ENCODE results near the gene C2orf49. TPM values are rescaled to one million over a fixed set of nuclear protein-coding genes. Genes with fewer than 3 reads are reported as not detected.

Gene C2orf49
- total and polyA plus RNA-seq, 2 donors (not counting 3 experiments of a cell fraction or from before 2014, with no cell fraction given) = 4.6 to 15.0 TPM

- H3K27ac ChIP-seq (ENCODE audit: insufficient read depth, low read depth, low read length) = peak overlapping the region; percentile 1
- BruUV-seq (replicated peaks) = no TSS peak
- no peak overlapping the region for H3K4me2 ChIP-seq (ENCODE audit: insufficient read depth, low read length)
- no peaks in the 10 kb centered on the region for H3K27me3 ChIP-seq (ENCODE audit: control insufficient read depth in 2 of 2, insufficient read depth in 2 of 2, low read length in 2 of 2)
- no peak overlapping the region for H3K9ac ChIP-seq (replicated peaks; ENCODE audit: extremely low read depth, insufficient read depth, low read length)
- H3K4me1 ChIP-seq (ENCODE audit: control insufficient read depth, extremely low read depth, insufficient read depth, low read length) = peaks cover 62% of the 10 kb centered on the region
- peak; percentile 23 for TF ChIP-seq POLR2A (IDR thresholded peaks at IDR 0.05; ENCODE audit: low read depth, low read length)
- no peak for TF ChIP-seq FOS (IDR thresholded peaks at IDR 0.05; ENCODE audit: borderline replicate concordance, insufficient read depth, low read length)
- H3K79me2 ChIP-seq (ENCODE audit: control insufficient read depth, insufficient read depth, low read length) = peaks cover 90% of the 10 kb centered on the region
- FAIRE-seq (no peak), DNase-seq (ENCODE audit: low read depth, low spot score) (no peak)
- no peak overlapping the region for H3K4me3 ChIP-seq (replicated peaks in 1 of 3; ENCODE audit: insufficient read depth in 1 of 3, low read depth in 1 of 3, low read length in 3 of 3)
- no peaks in the 10 kb centered on the region for H4K20me1 ChIP-seq (replicated peaks; ENCODE audit: control insufficient read depth, extremely low read depth, insufficient read depth, low read length)
- H3K9me1 ChIP-seq (replicated peaks; ENCODE audit: control insufficient read depth, extremely low read depth, insufficient read depth, low read length) = no peaks in the 10 kb centered on the region
- H3K9me3 ChIP-seq (replicated peaks; ENCODE audit: control insufficient read depth, insufficient read depth, low read length) = no peaks in the 10 kb centered on the region
- POLR2A ChIA-PET = interaction anchor here (1.2 kb wide), 1 partner anchor 17 kb away, joined by 3 read pairs; no protein-coding TSS in a partner anchor
- peaks cover 54 to 60% of the 10 kb centered on the region in 2 experiments for H3K36me3 ChIP-seq (ENCODE audit: control insufficient read depth in 2 of 2, extremely low read depth in 1 of 2, insufficient read depth in 2 of 2, low read length in 2 of 2)
- dilution Hi-C loops (cut with MboI; ENCODE audit: extremely low pct_ligation_motif_present, low sequenced_read_pairs) (no loop called here), intact Hi-C loops (cut with micrococcal nuclease) (no loop called here)
- H2AFZ ChIP-seq (ENCODE audit: low read depth, low read length) = no peak overlapping the region
- CTCF ChIA-PET = interaction anchor here (1.0 to 4.5 kb wide), 2 partner anchors 29 to 147 kb away, joined by 3 to 16 read pairs; no protein-coding TSS in a partner anchor
Measured at GRCh38 chr2:105373895-105374401, 36.6 kb downstream of the C2orf49 start.

- dilution Hi-C loops (cut with MboI; ENCODE audit: extremely low pct_ligation_motif_present, low sequenced_read_pairs) = no loop called here
- H3K9me3 ChIP-seq (replicated peaks; ENCODE audit: control insufficient read depth, insufficient read depth, low read length) = no peaks in the 10 kb centered on the region
- no peak overlapping the region for H2AFZ ChIP-seq (ENCODE audit: low read depth, low read length)
- BruUV-seq (replicated peaks) = no TSS peak
- no peaks in the 10 kb centered on the region for H3K27me3 ChIP-seq (ENCODE audit: control insufficient read depth in 2 of 2, insufficient read depth in 2 of 2, low read length in 2 of 2)
- intact Hi-C loops (cut with micrococcal nuclease) = no loop called here
- ChIA-PET CTCF (interaction anchor here (1.0 to 4.5 kb wide), 2 partner anchors 30 to 146 kb away, joined by 3 to 16 read pairs; no protein-coding TSS in a partner anchor), POLR2A (interaction anchor here (1.2 kb wide), 2 partner anchors 16 to 142 kb away, joined by 3 to 8 read pairs; no protein-coding TSS in a partner anchor)
- H4K20me1 ChIP-seq (replicated peaks; ENCODE audit: control insufficient read depth, extremely low read depth, insufficient read depth, low read length) = no peaks in the 10 kb centered on the region
- FAIRE-seq (peak; percentile 53), DNase-seq (ENCODE audit: low read depth, low spot score) (peak; percentile 46)
- H3K9ac ChIP-seq (replicated peaks; ENCODE audit: extremely low read depth, insufficient read depth, low read length) = peak overlapping the region; percentile 58
- H3K4me2 ChIP-seq (ENCODE audit: insufficient read depth, low read length) = no peak overlapping the region
- no peaks in the 10 kb centered on the region for H3K9me1 ChIP-seq (replicated peaks; ENCODE audit: control insufficient read depth, extremely low read depth, insufficient read depth, low read length)
- peak overlapping the region; percentile 92 for H3K27ac ChIP-seq (ENCODE audit: insufficient read depth, low read depth, low read length)
- peaks cover 69% of the 10 kb centered on the region for H3K4me1 ChIP-seq (ENCODE audit: control insufficient read depth, extremely low read depth, insufficient read depth, low read length)
- H3K36me3 ChIP-seq (ENCODE audit: control insufficient read depth in 2 of 2, extremely low read depth in 1 of 2, insufficient read depth in 2 of 2, low read length in 2 of 2) = peaks cover 47 to 58% of the 10 kb centered on the region in 2 experiments
- TF ChIP-seq FOS (IDR thresholded peaks at IDR 0.05; ENCODE audit: borderline replicate concordance, insufficient read depth, low read length) = no peak
- no peak for TF ChIP-seq POLR2A (IDR thresholded peaks at IDR 0.05; ENCODE audit: low read depth, low read length)
- TF ChIP-seq CTCF (IDR thresholded peaks at IDR 0.05; ENCODE audit: extremely low read depth in 1 of 2, insufficient read depth in 1 of 2, low read depth in 1 of 2, low read length in 2 of 2) = no peak
- TF ChIP-seq POLR2AphosphoS5 (IDR thresholded peaks at IDR 0.05; ENCODE audit: insufficient read depth, low read depth, low read length) = peak; percentile 38
- TF ChIP-seq MYC (IDR thresholded peaks at IDR 0.05; ENCODE audit: low read depth, low read length) = no peak
- no peak for TF ChIP-seq GATA2 (IDR thresholded peaks at IDR 0.05; ENCODE audit: insufficient read depth, insufficient read length, low read depth, low read length)
- H3K79me2 ChIP-seq (ENCODE audit: control insufficient read depth, insufficient read depth, low read length) = peaks cover 91% of the 10 kb centered on the region
- no peak overlapping the region for H3K4me3 ChIP-seq (replicated peaks in 1 of 3; ENCODE audit: insufficient read depth in 1 of 3, low read depth in 1 of 3, low read length in 3 of 3)
Measured at GRCh38 chr2:105375001-105375561, 37.7 kb downstream of the C2orf49 start.

Measured in endothelial cell of umbilical vein (primary cell).